ENCODE results near the gene HIPK1.

GRCh38 chr1:113963281-113963906 is 34.3 kb downstream of the HIPK1 start:
- TF ChIP-seq EZH2phosphoT487 (IDR thresholded peaks at IDR 0.05; ENCODE audit: insufficient read depth, low read depth) = no peak
- TF ChIP-seq EZH2 (IDR thresholded peaks at IDR 0.05; ENCODE audit: insufficient read depth, poor library complexity, severe bottlenecking) = no peak
